H1 (cell line): ENCODE results near the gene USH1G. TPM values are rescaled to one million over a fixed set of nuclear protein-coding genes. Genes with fewer than 3 reads are reported as not detected.

ENCODE experiments used
- CTCF ChIA-PET: fragments of 300-600 bp; sonication (Branson Sonifier 250); formaldehyde crosslinking; loops from one replicate; lab custom pipeline; 2021; ENCODE audit not compliant: partially characterized antibody; lab: Charles Lee
- POLR2A ChIA-PET: fragments of 300-600 bp; sonication (Branson Sonifier 250); formaldehyde crosslinking; loops from one replicate; lab custom pipeline; 2021; ENCODE audit warnings: inconsistent platforms; ENCODE audit not compliant: partially characterized antibody; lab: Charles Lee
- DNase-seq, 2 experiments: peaks; one replicate each; pipeline versions ENCODE4 v3.0.0 to v3.0.0-alpha.2; 2010 to 2022; ENCODE audit warnings: low spot score in 2 of 2, low read depth in 1 of 2, mixed read lengths in 1 of 2
- FAIRE-seq: peaks from 2 replicates; lab custom pipeline; 2011; peaks lifted over from hg19 to GRCh38; lab: Jason Lieb, UNC
- H2AFZ ChIP-seq: 2 replicates; pipeline ENCODE4 v1.8.1; 2012; ENCODE audit warnings: low read length, inconsistent platforms
- H2AK5ac ChIP-seq: 2 replicates; pipeline ENCODE4 v1.6.1; 2013; ENCODE audit warnings: low read depth, low read length
- H2BK120ac ChIP-seq: replicated peaks from 2 replicates; pipeline ENCODE3; 2013; ENCODE audit warnings: low read depth, low read length, inconsistent platforms
- H2BK12ac ChIP-seq: 2 replicates; pipeline ENCODE4 v1.6.1; 2013; ENCODE audit warnings: low read depth, low read length
- H2BK15ac ChIP-seq: 2 replicates; pipeline ENCODE4 v1.6.1; 2013; ENCODE audit warnings: low read length
- H2BK20ac ChIP-seq: 2 replicates; pipeline ENCODE4 v1.6.1; 2013; ENCODE audit warnings: low read length
- H2BK5ac ChIP-seq: 2 replicates; pipeline ENCODE4 v1.6.1; 2013; ENCODE audit warnings: low read depth, low read length
- H3K14ac ChIP-seq: 2 replicates; pipeline ENCODE4 v1.6.1; 2013; ENCODE audit warnings: inconsistent platforms; ENCODE audit not compliant: insufficient read length
- H3K18ac ChIP-seq: 2 replicates; pipeline ENCODE4 v1.6.1; 2013; ENCODE audit warnings: low read length; ENCODE audit errors: extremely low read depth
- H3K23ac ChIP-seq: 2 replicates; pipeline ENCODE4 v1.6.1; 2013; ENCODE audit warnings: inconsistent platforms; ENCODE audit not compliant: insufficient read length
- H3K23me2 ChIP-seq: 2 replicates; pipeline ENCODE4 v1.6.1; 2013; ENCODE audit warnings: low read depth, low read length
- H3K27ac ChIP-seq: 2 replicates; pipeline ENCODE4 v1.6.1; 2011; ENCODE audit warnings: low read depth, low read length, inconsistent platforms
- H3K27me3 ChIP-seq, 4 experiments: replicated peaks in 1 of 4; 1 replicate in 1 of 4; 2 replicates in 3 of 4; pipeline versions ENCODE4 v1.6.1 to v1.8.1; 2011 to 2013; ENCODE audit warnings: low read length in 3 of 4, mild to moderate bottlenecking in 3 of 4, inconsistent platforms in 2 of 4, mixed read lengths in 2 of 4, moderate library complexity in 1 of 4; ENCODE audit not compliant: control insufficient read depth in 3 of 4, insufficient read depth in 3 of 4; ENCODE audit errors: extremely low read depth in 1 of 4
- H3K36me3 ChIP-seq, 4 experiments: 2 replicates each; pipeline versions ENCODE4 v1.6.1 to v1.8.1; 2011 to 2013; ENCODE audit warnings: mild to moderate bottlenecking in 4 of 4, low read length in 3 of 4, moderate library complexity in 2 of 4, control low read depth in 1 of 4, inconsistent platforms in 1 of 4; ENCODE audit not compliant: insufficient read depth in 4 of 4, control insufficient read depth in 2 of 4
- H3K4ac ChIP-seq: replicated peaks from 2 replicates; pipeline ENCODE3; 2013; ENCODE audit warnings: low read length, low read depth, mixed read lengths, inconsistent platforms; ENCODE audit not compliant: insufficient read length
- H3K4me1 ChIP-seq, 4 experiments: replicated peaks in 1 of 4; 1 replicate in 1 of 4; 2 replicates in 3 of 4; pipeline versions ENCODE4 v1.6.1 to v1.8.1; 2011 to 2013; ENCODE audit warnings: low read length in 3 of 4, inconsistent platforms in 2 of 4, mixed read lengths in 1 of 4; ENCODE audit not compliant: insufficient read depth in 4 of 4, control insufficient read depth in 3 of 4
- H3K4me2 ChIP-seq, 2 experiments: 2 replicates each; pipeline versions ENCODE4 v1.6.1 to v1.8.1; 2011 to 2013; ENCODE audit warnings: low read depth in 2 of 2, low read length in 2 of 2, control low read depth in 1 of 2, inconsistent platforms in 1 of 2, mild to moderate bottlenecking in 1 of 2; ENCODE audit not compliant: insufficient read depth in 1 of 2
- H3K4me3 ChIP-seq, 4 experiments: fragments of 200-600, 300-600 bp in 1 of 4; sonication (generic), shearing (Covaris generic), sonication (Bioruptor Twin) in 1 of 4; 2 replicates each; pipeline versions ENCODE4 v1.5.1 to v1.8.1; 2011 to 2016; ENCODE audit warnings: low read length in 4 of 4, low read depth in 3 of 4, control low read depth in 2 of 4, inconsistent platforms in 2 of 4, mild to moderate bottlenecking in 2 of 4, mixed read lengths in 1 of 4, moderate library complexity in 1 of 4; ENCODE audit not compliant: insufficient read depth in 2 of 4; ENCODE audit errors: extremely low read depth in 1 of 4
- H3K56ac ChIP-seq: replicated peaks from 2 replicates; pipeline ENCODE3; 2013; ENCODE audit warnings: low read depth, mild to moderate bottlenecking, mixed read lengths, low read length, inconsistent platforms; ENCODE audit not compliant: insufficient read length
- H3K79me1 ChIP-seq: 2 replicates; pipeline ENCODE4 v1.6.1; 2013; ENCODE audit warnings: low read depth, low read length, control low read depth
- H3K79me2 ChIP-seq, 2 experiments: 2 replicates each; pipeline versions ENCODE4 v1.6.1 to v1.8.1; 2012 to 2013; ENCODE audit warnings: low read length in 2 of 2, mild to moderate bottlenecking in 2 of 2, inconsistent platforms in 1 of 2; ENCODE audit not compliant: insufficient read depth in 2 of 2, control insufficient read depth in 1 of 2
- H3K9ac ChIP-seq, 4 experiments: replicated peaks in 1 of 4; 1 replicate in 1 of 4; 2 replicates in 3 of 4; pipeline versions ENCODE4 v1.6.1 to v1.8.1; 2011 to 2013; ENCODE audit warnings: low read depth in 3 of 4, low read length in 3 of 4, control low read depth in 2 of 4, mild to moderate bottlenecking in 2 of 4, moderate library complexity in 2 of 4, inconsistent platforms in 1 of 4; ENCODE audit errors: extremely low read depth in 1 of 4
- H3K9me3 ChIP-seq, 2 experiments: 2 replicates each; pipeline versions ENCODE4 v1.6.1 to v1.8.1; 2012 to 2013; ENCODE audit warnings: mild to moderate bottlenecking in 2 of 2, moderate library complexity in 2 of 2, control low read depth in 1 of 2, inconsistent platforms in 1 of 2, low read depth in 1 of 2, low read length in 1 of 2, mixed read lengths in 1 of 2; ENCODE audit not compliant: insufficient read depth in 2 of 2
- H4K20me1 ChIP-seq, 2 experiments: replicated peaks in 1 of 2; 2 replicates each; pipeline versions ENCODE3 to v1.8.1; 2011 to 2013; ENCODE audit warnings: inconsistent platforms in 2 of 2, low read length in 2 of 2, mild to moderate bottlenecking in 1 of 2; ENCODE audit not compliant: insufficient read depth in 2 of 2, control insufficient read depth in 1 of 2
- H4K5ac ChIP-seq: 2 replicates; pipeline ENCODE4 v1.6.1; 2013; ENCODE audit warnings: low read length, low read depth, mixed read lengths, inconsistent platforms; ENCODE audit not compliant: insufficient read length
- H4K8ac ChIP-seq: 2 replicates; pipeline ENCODE4 v1.8.0; 2013; ENCODE audit warnings: mild to moderate bottlenecking, moderate library complexity, low read length, inconsistent platforms; ENCODE audit not compliant: insufficient read depth; ENCODE audit errors: extremely low read depth
- H4K91ac ChIP-seq: replicated peaks from 2 replicates; pipeline ENCODE3; 2013; ENCODE audit warnings: low read length, mixed read lengths, inconsistent platforms; ENCODE audit not compliant: insufficient read length
- BRCA1 ChIP-seq: IDR thresholded peaks from 2 replicates; pipeline ENCODE4 v1.6.1; 2012; ENCODE audit warnings: low read depth, low read length, improper control_type of control experiment
- CHD1 ChIP-seq: IDR thresholded peaks from 2 replicates; pipeline ENCODE4 v1.6.1; 2012; ENCODE audit warnings: low read depth, low read length, improper control_type of control experiment
- E2F6 ChIP-seq: IDR thresholded peaks from 2 replicates; pipeline ENCODE4 v1.6.1; 2012; ENCODE audit warnings: inconsistent platforms
- HDAC2 ChIP-seq, 2 experiments: fragments of 300-600 bp in 1 of 2; sonication (generic) in 1 of 2; IDR thresholded peaks; 2 replicates each; pipeline ENCODE4 v1.6.1; 2011 to 2012; ENCODE audit warnings: low read depth in 2 of 2, low read length in 2 of 2, mild to moderate bottlenecking in 2 of 2, moderate library complexity in 2 of 2, borderline replicate concordance in 1 of 2, inconsistent platforms in 1 of 2
- JUN ChIP-seq: IDR thresholded peaks from 2 replicates; pipeline ENCODE4 v1.6.1; 2011; ENCODE audit warnings: low read depth, mild to moderate bottlenecking, improper control_type of control experiment, low read length
- POLR2AphosphoS5 ChIP-seq: IDR thresholded peaks from 2 replicates; pipeline ENCODE4 v1.6.1; 2011; ENCODE audit warnings: low read depth, low read length
- RAD21 ChIP-seq, 2 experiments: IDR thresholded peaks in 1 of 2; conservative IDR thresholded peaks in 1 of 2; 2 replicates each; pipeline ENCODE4 v1.6.1; 2011; ENCODE audit warnings: low read depth in 2 of 2, low read length in 2 of 2, improper control_type of control experiment in 1 of 2, inconsistent platforms in 1 of 2, mild to moderate bottlenecking in 1 of 2, moderate library complexity in 1 of 2
- SAP30 ChIP-seq: fragments of 300-600 bp; sonication (generic); IDR thresholded peaks from 2 replicates; pipeline ENCODE4 v1.7.1; 2012; ENCODE audit warnings: low read length, moderate library complexity, mild to moderate bottlenecking, inconsistent platforms; ENCODE audit not compliant: insufficient read depth, insufficient replicate concordance
- SP2 ChIP-seq: IDR thresholded peaks from 2 replicates; pipeline ENCODE4 v1.6.1; 2012; ENCODE audit warnings: mild to moderate bottlenecking, low read length, inconsistent platforms
- SP4 ChIP-seq: IDR thresholded peaks from 2 replicates; pipeline ENCODE4 v1.6.1; 2012; ENCODE audit warnings: low read length, inconsistent platforms
- TAF1 ChIP-seq: IDR thresholded peaks from 2 replicates; pipeline ENCODE4 v1.6.1; 2011; ENCODE audit warnings: mild to moderate bottlenecking, low read depth, low read length
- TAF7 ChIP-seq: optimal IDR thresholded peaks from 2 replicates; pipeline ENCODE3; 2011; ENCODE audit warnings: low read depth, mild to moderate bottlenecking, inconsistent platforms, low read length, moderate library complexity, borderline replicate concordance
- TBP ChIP-seq: IDR thresholded peaks from 2 replicates; pipeline ENCODE4 v1.6.1; 2011; ENCODE audit warnings: low read depth, low read length, improper control_type of control experiment
- WGBS, 2 experiments: shearing (Covaris generic) in 1 of 2; methylation state at CpG; one replicate each; pipeline versions ENCODE4 v1.1.6 to v1.1.7; 2013 to 2015; ENCODE audit warnings: low lambda C conversion rate in 2 of 2, mixed read lengths in 2 of 2, inconsistent platforms in 1 of 2, low coverage in 1 of 2, missing lambda C conversion rate in 1 of 2; ENCODE audit not compliant: insufficient replicate concordance in 2 of 2, insufficient coverage in 1 of 2, insufficient read length in 1 of 2; ENCODE audit errors: extremely low coverage in 1 of 2, missing lambda C conversion rate in 1 of 2; 5-methylcytosine and 5-hydroxymethylcytosine counted together
- polyA plus RNA-seq, 7 experiments: library from polyadenylated mRNA; depleted of rRNA in 3 of 7; stranded (reverse) in 5 of 7; unstranded in 2 of 7; fragments of >200 nt in 5 of 7; fragments of 200-250 nt in 2 of 7; gene quantifications; 1 replicate in 5 of 7; 2 replicates in 1 of 7; 4 replicates in 1 of 7; pipeline versions ENCODE4 v1.2.1 to v1.2.3, GENCODE V29; 2011 to 2013; ENCODE audit warnings: missing spikeins in 2 of 7, mixed read lengths in 2 of 7
- total RNA-seq: library from RNA; stranded (reverse); fragmentation: NEBNext Ultra II Directional; extraction: Animal tissue kit (Norgen Biotek cat#: 25700); gene quantifications from 2 replicates; pipeline ENCODE4 v1.2.1, GENCODE V29; 2021

Gene USH1G
- total and polyA plus RNA-seq, 2 of the 8 experiments (the other 6 are each of a cell fraction or from before 2014, with no cell fraction given), result 1.6 to 4.3 TPM

GRCh38 chr17:74939534-74939933 is 16.5 kb upstream of the USH1G start:
- no peak overlapping the region for H2BK5ac ChIP-seq
- H4K8ac ChIP-seq, result no peak overlapping the region
- no peaks in the 10 kb centered on the region for H3K79me1 ChIP-seq
- no peak overlapping the region for H2BK12ac ChIP-seq
- H3K4ac ChIP-seq, result no peak overlapping the region
- peaks cover 0 to 6% (median 3%) of the 10 kb centered on the region in 4 experiments; a peak in 4 of 7 replicates for H3K4me1 ChIP-seq
- no peaks in the 10 kb centered on the region for H3K36me3 ChIP-seq
- H3K79me2 ChIP-seq, result no peaks in the 10 kb centered on the region
- H3K27me3 ChIP-seq, result peaks cover 22 to 46% (median 40%) of the 10 kb centered on the region in 4 experiments
- no peak overlapping the region for H3K9ac ChIP-seq
- H2AFZ ChIP-seq, result no peak overlapping the region
- no peak overlapping the region for H4K91ac ChIP-seq
- ChIA-PET POLR2A (interaction anchor here (1.0 kb wide), 1 partner anchor 74 kb away, joined by 3 read pairs; no protein-coding TSS in a partner anchor), CTCF (interaction anchor here (1.2 to 49.9 kb wide), 4 partner anchors 10 to 195 kb away, joined by 3 to 1072 read pairs (median 538); partner anchors contain the start of genes MRPL58, OTOP2, OTOP3 and USH1G)
- no peak overlapping the region for H3K4me2 ChIP-seq
- H2BK20ac ChIP-seq, result no peak overlapping the region
- FAIRE-seq (no peak), DNase-seq (no peak)
- peaks cover 2 to 11% of the 10 kb centered on the region in 2 experiments for H4K20me1 ChIP-seq
- H3K23me2 ChIP-seq, result peaks cover 3% of the 10 kb centered on the region; the same call in 1 of the 2 replicates
- H3K23ac ChIP-seq, result no peak overlapping the region
- H3K4me3 ChIP-seq, result no peak overlapping the region
- H2BK120ac ChIP-seq, result no peak overlapping the region
- H4K5ac ChIP-seq, result no peak overlapping the region
- no peaks in the 10 kb centered on the region for H3K9me3 ChIP-seq
- H2BK15ac ChIP-seq, result no peak overlapping the region
- WGBS, 2 experiments, result 76% methylated on average over 8 of the region's 8 CpGs; no CpG with 5 or more reads in 1 of the 2 experiments
- H3K18ac ChIP-seq, result no peak overlapping the region
- no peak overlapping the region for H3K56ac ChIP-seq
- H3K27ac ChIP-seq, result no peak overlapping the region
- H2AK5ac ChIP-seq, result no peak overlapping the region
- H3K14ac ChIP-seq, result no peak overlapping the region
- no peak for TF ChIP-seq HDAC2 (IDR thresholded peaks at IDR 0.05; ENCODE audit: borderline replicate concordance in 1 of 2, low read depth in 2 of 2, low read length in 2 of 2)
- no peak for TF ChIP-seq SP2
- TF ChIP-seq CHD1, result no peak
- no peak for TF ChIP-seq TAF7
- no peak for TF ChIP-seq TBP
- no peak for TF ChIP-seq JUN
- no peak for TF ChIP-seq RAD21 (IDR thresholded peaks at IDR 0.05 in 1 of 2, conservative IDR thresholded peaks at IDR 0.05 in 1 of 2; ENCODE audit: low read depth in 2 of 2, low read length in 2 of 2)
- no peak for TF ChIP-seq SAP30
- no peak for TF ChIP-seq TAF1
- no peak for TF ChIP-seq POLR2AphosphoS5
- TF ChIP-seq E2F6, result no peak
- no peak for TF ChIP-seq SP4
- TF ChIP-seq BRCA1, result no peak
